GM12878 (cell line): Measurements from ENCODE around the gene RSPH1. TPM values are rescaled to one million over a fixed set of nuclear protein-coding genes. Genes with fewer than 3 reads are reported as not detected.

Experiments used
- ATAC-seq: fragments of 200-7000 bp; cut with Tn5 transposase; 3 replicates; pipeline ENCODE4 v1.9.1; 2020; ENCODE audit warnings: mild to moderate bottlenecking, moderate library complexity
- BruUV-seq: library from RNA; stranded (reverse); fragments of 400-500 nt; replicated peaks from 2 replicates; lab custom pipeline; 2021; lab: Mats Ljungman, UMichigan
- CTCF ChIA-PET: fragments of 300-600 bp; sonication (Branson Sonifier 250); formaldehyde crosslinking; extraction: SDS; loops from one replicate; lab custom pipeline; 2021; ENCODE audit warnings: inconsistent platforms; lab: Yijun Ruan, JAX
- POLR2A ChIA-PET: fragments of 350-600 bp; formaldehyde crosslinking; extraction: SDS; loops from one replicate; lab custom pipeline; 2021; ENCODE audit warnings: inconsistent platforms; lab: Charles Lee
- RAD21 ChIA-PET: fragments of 300-600 bp; sonication (Branson Sonifier 250); formaldehyde crosslinking; loops from one replicate; lab custom pipeline; 2023; ENCODE audit warnings: antibody characterized with exemption; ENCODE audit not compliant: unreplicated experiment; lab: Charles Lee
- SMC1A ChIA-PET: fragments of 300-600 bp; sonication (Branson Sonifier 250); formaldehyde crosslinking; loops from one replicate; lab custom pipeline; 2023; ENCODE audit not compliant: unreplicated experiment, uncharacterized antibody; lab: Charles Lee
- DNase-seq: peaks from one replicate; pipeline ENCODE4 v3.0.0-alpha.2; 2011; ENCODE audit warnings: low read depth, low spot score
- FAIRE-seq: peaks from 3 replicates; lab custom pipeline; 2011; peaks lifted over from hg19 to GRCh38; lab: Jason Lieb, UNC
- H2AFZ ChIP-seq: 2 replicates; pipeline ENCODE4 v1.6.0; 2011; ENCODE audit warnings: low read depth, low read length, control low read depth; ENCODE audit not compliant: control insufficient read depth
- H3K27ac ChIP-seq: 2 replicates; pipeline ENCODE4 v1.5.1; 2011; ENCODE audit warnings: control low read depth; ENCODE audit not compliant: control insufficient read depth, insufficient read depth
- H3K27me3 ChIP-seq, 2 experiments: replicated peaks in 1 of 2; 2 replicates each; pipeline versions ENCODE4 v1.6.0 to v1.6.1; 2011; ENCODE audit warnings: low read length in 1 of 2; ENCODE audit not compliant: control insufficient read depth in 2 of 2, insufficient read depth in 2 of 2
- H3K36me3 ChIP-seq, 2 experiments: 2 replicates each; pipeline ENCODE4 v1.5.1; 2011; ENCODE audit warnings: low read length in 1 of 2; ENCODE audit not compliant: control insufficient read depth in 2 of 2, insufficient read depth in 2 of 2
- H3K4me1 ChIP-seq: 2 replicates; pipeline ENCODE4 v1.6.1; 2011; ENCODE audit warnings: mild to moderate bottlenecking, low read length, moderate library complexity, mixed read lengths; ENCODE audit not compliant: control insufficient read depth, insufficient read depth
- H3K4me2 ChIP-seq: 2 replicates; pipeline ENCODE4 v1.6.0; 2011; ENCODE audit warnings: control low read depth; ENCODE audit not compliant: control insufficient read depth, insufficient read depth
- H3K4me3 ChIP-seq: fragments of 200-600 bp; sonication (generic); 2 replicates; pipeline ENCODE4 v1.5.1; 2016
- H3K79me2 ChIP-seq: 2 replicates; pipeline ENCODE4 v1.6.0; 2011; ENCODE audit warnings: low read length; ENCODE audit not compliant: control insufficient read depth, insufficient read depth
- H3K9ac ChIP-seq: 2 replicates; pipeline ENCODE4 v1.8.0; 2011; ENCODE audit warnings: low read length, control low read depth, mixed read lengths; ENCODE audit not compliant: control insufficient read depth, insufficient read depth
- H3K9me3 ChIP-seq: replicated peaks from 3 replicates; pipeline ENCODE4 v1.5.1; 2011; ENCODE audit warnings: mild to moderate bottlenecking, low read length; ENCODE audit not compliant: control insufficient read depth, insufficient read depth
- H4K20me1 ChIP-seq: 2 replicates; pipeline ENCODE4 v1.6.0; 2011; ENCODE audit not compliant: control insufficient read depth, insufficient read depth
- CBX3 ChIP-seq: fragments of 200-600 bp; sonication (generic); IDR thresholded peaks from 2 replicates; pipeline ENCODE4 v1.6.1; 2016; ENCODE audit warnings: low read depth, borderline replicate concordance
- MXI1 ChIP-seq: fragments of 150-350 bp; IDR thresholded peaks from 2 replicates; pipeline ENCODE4 v1.6.1; 2011; ENCODE audit warnings: low read depth, mild to moderate bottlenecking, inconsistent platforms, low read length, improper control_type of control experiment
- NR2F1 ChIP-seq: fragments of 450-650 bp; conservative IDR thresholded peaks from 2 replicates; pipeline ENCODE4 v1.6.1; 2017; ENCODE audit warnings: mild to moderate bottlenecking
- WGBS: methylation state at CpG from one replicate; pipeline ENCODE4 v1.1.6; 2016; ENCODE audit warnings: low lambda C conversion rate; ENCODE audit not compliant: insufficient replicate concordance, insufficient coverage; ENCODE audit errors: missing lambda C conversion rate; 5-methylcytosine and 5-hydroxymethylcytosine counted together
- in situ Hi-C: fragments of 300-500 bp; cut with MboI; formaldehyde crosslinking; loops from 9 replicates; pipeline ENCODE4 v1.14.3; 2018; ENCODE audit warnings: mixed read lengths
- intact Hi-C: fragments of 100-400 bp; cut with micrococcal nuclease; formaldehyde crosslinking; loops from one replicate; pipeline ENCODE4 v1.14.2; 2022; ENCODE audit not compliant: unreplicated experiment
- polyA plus RNA-seq, 11 experiments: library from polyadenylated mRNA; depleted of rRNA in 4 of 11; unstranded in 6 of 11; stranded (reverse) in 5 of 11; fragments of >200 nt; fragmentation: Nextera tagmentation in 4 of 11; fragmentation: Illumina TruSeq in 1 of 11; extraction: Ambion mirVana in 4 of 11; extraction: Trizol in 1 of 11; gene quantifications; 1 replicate in 1 of 11; 2 replicates in 10 of 11; pipeline versions ENCODE4 v1.2.1 to v1.2.3, GENCODE V29; 2011 to 2016; ENCODE audit warnings: inconsistent platforms in 2 of 11, missing spikeins in 2 of 11, low read depth in 1 of 11
- total RNA-seq, 4 experiments: library from RNA; depleted of rRNA in 3 of 4; stranded (reverse); fragments of >200 nt in 3 of 4; fragmentation: Illumina TruSeq in 1 of 4; extraction: Trizol in 1 of 4; gene quantifications; 2 replicates each; pipeline versions ENCODE4 v1.2.1 to v1.2.3, GENCODE V29; 2013 to 2021
- TF ChIP-seq, protein P1 (sequence below): fragments of 450-650 bp; IDR thresholded peaks from 2 replicates; pipeline ENCODE4 v1.6.1; 2017; ENCODE audit warnings: mild to moderate bottlenecking, moderate library complexity

The RSPH1 gene
- total and polyA plus RNA-seq, 10 of the 15 experiments (the other 5 are each of a cell fraction or from before 2014, with no cell fraction given) = 0.11 to 1.4 (median 0.38) TPM

DNA sequence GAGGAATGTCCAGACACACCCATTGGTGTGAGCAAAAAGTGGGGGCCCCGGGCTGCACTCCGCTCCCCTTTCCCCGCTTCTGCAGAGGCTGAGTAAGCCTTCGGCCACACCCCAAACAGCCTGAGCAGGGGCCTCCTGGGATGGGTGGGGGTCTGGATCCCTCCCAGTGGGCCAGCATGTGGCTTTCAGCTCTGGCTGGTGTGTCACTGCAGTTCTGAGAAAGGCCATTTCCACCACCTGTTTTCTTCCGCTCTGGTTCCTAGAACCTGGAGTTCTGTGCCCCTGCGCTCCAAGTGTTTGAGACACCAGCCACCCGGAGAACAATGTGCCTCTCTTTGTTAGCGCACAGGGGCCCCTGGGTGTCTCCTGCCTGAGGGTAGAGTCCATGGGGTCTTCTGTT, 48.5 kb upstream of the RSPH1 start (continued):
- no peak for TF ChIP-seq MXI1
- no peak for TF ChIP-seq CBX3
- TF ChIP-seq, protein P1, sequence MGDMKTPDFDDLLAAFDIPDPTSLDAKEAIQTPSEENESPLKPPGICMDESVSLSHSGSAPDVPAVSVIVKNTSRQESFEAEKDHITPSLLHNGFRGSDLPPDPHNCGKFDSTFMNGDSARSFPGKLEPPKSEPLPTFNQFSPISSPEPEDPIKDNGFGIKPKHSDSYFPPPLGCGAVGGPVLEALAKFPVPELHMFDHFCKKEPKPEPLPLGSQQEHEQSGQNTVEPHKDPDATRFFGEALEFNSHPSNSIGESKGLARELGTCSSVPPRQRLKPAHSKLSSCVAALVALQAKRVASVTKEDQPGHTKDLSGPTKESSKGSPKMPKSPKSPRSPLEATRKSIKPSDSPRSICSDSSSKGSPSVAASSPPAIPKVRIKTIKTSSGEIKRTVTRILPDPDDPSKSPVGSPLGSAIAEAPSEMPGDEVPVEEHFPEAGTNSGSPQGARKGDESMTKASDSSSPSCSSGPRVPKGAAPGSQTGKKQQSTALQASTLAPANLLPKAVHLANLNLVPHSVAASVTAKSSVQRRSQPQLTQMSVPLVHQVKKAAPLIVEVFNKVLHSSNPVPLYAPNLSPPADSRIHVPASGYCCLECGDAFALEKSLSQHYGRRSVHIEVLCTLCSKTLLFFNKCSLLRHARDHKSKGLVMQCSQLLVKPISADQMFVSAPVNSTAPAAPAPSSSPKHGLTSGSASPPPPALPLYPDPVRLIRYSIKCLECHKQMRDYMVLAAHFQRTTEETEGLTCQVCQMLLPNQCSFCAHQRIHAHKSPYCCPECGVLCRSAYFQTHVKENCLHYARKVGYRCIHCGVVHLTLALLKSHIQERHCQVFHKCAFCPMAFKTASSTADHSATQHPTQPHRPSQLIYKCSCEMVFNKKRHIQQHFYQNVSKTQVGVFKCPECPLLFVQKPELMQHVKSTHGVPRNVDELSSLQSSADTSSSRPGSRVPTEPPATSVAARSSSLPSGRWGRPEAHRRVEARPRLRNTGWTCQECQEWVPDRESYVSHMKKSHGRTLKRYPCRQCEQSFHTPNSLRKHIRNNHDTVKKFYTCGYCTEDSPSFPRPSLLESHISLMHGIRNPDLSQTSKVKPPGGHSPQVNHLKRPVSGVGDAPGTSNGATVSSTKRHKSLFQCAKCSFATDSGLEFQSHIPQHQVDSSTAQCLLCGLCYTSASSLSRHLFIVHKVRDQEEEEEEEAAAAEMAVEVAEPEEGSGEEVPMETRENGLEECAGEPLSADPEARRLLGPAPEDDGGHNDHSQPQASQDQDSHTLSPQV = no peak

DNA sequence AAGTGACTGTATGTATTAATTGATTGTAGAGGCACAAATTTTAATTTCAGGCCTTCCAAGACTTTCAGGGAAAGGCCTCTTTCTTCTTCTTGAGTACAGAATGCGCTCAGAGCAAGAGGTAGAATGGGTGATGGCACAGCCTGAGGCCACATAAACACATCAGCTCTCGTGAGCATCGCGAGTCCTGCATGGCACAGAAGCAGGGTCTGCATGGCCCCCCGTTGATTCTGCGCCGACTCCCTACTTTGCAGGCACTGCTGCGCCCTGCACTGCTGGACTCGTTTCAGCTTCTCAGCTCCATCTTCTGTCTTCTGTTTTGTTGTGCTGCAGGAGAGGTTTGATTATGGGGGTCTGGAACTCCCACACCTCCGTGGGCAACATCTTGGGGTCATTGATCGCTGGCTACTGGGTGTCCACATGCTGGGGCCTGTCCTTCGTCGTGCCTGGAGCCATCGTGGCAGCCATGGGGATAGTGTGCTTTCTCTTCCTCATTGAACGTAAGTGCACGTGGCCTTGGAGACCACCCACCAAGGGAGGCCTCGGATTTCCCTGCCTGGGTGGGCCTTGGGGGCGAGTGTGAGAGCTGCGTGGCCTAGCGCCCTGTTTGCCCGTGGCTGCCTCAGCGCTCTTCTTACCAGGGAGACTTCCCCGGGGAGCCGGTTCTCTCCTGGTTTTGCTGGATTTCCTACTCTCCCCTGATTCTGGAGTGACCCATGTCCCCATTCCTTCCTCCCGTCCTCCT, 47.3 kb upstream of the RSPH1 start:
- RAD21 ChIA-PET = no interaction called here
- in situ Hi-C loops = no loop called here
- Histone ChIP-seq H2AFZ (no peak overlapping the region), H3K9ac (no peak overlapping the region), H4K20me1 (no peaks in the 10 kb centered on the region), H3K9me3 (no peaks in the 10 kb centered on the region), H3K4me3 (no peak overlapping the region), H3K79me2 (no peaks in the 10 kb centered on the region), H3K4me2 (no peak overlapping the region), H3K4me1 (peaks cover under 1% of the 10 kb centered on the region; the same call in 1 of the 2 replicates), H3K36me3 (peaks cover 18 to 25% of the 10 kb centered on the region in 2 experiments), H3K27me3 (no peaks in the 10 kb centered on the region), H3K27ac (no peak overlapping the region)
- SMC1A ChIA-PET = interaction anchor here (0.8 kb wide), 1 partner anchor 75 kb away, joined by 3 read pairs; no protein-coding TSS in a partner anchor
- ATAC-seq (no peak), FAIRE-seq (no peak), DNase-seq (no peak)
- intact Hi-C loops = no loop called here
- BruUV-seq = no TSS peak
- POLR2A ChIA-PET = no interaction called here
- CTCF ChIA-PET = no interaction called here
- no peak for TF ChIP-seq NR2F1
- WGBS = 93% methylated on average over 25 of the region's 25 CpGs
